Neural cell (in vitro differentiated cells): ENCODE measurements around the gene AKAP5.

Experiments
- CTCF ChIP-seq: fragments of 450-650 bp; IDR thresholded peaks from 2 replicates; pipeline ENCODE4 v1.5.1; 2014; ENCODE audit warnings: antibody characterized with exemption, mild to moderate bottlenecking, moderate library complexity; ENCODE audit not compliant: poor library complexity, severe bottlenecking
- EZH2 ChIP-seq: fragments of 200-600, 300-800 bp; shearing (Covaris generic), sonication (generic); IDR thresholded peaks from 2 replicates; pipeline ENCODE4 v1.6.1; 2014; ENCODE audit warnings: antibody characterized with exemption, low read length, borderline replicate concordance, mild to moderate bottlenecking; ENCODE audit not compliant: insufficient read depth, poor library complexity, severe bottlenecking
- POLR2AphosphoS5 ChIP-seq: IDR thresholded peaks from 2 replicates; pipeline ENCODE4 v1.6.1; 2012
- REST ChIP-seq: IDR thresholded peaks from 2 replicates; pipeline ENCODE4 v1.6.1; 2012; ENCODE audit warnings: borderline replicate concordance

- no peak for TF ChIP-seq REST
- TF ChIP-seq CTCF, result no peak
- no peak for TF ChIP-seq POLR2AphosphoS5
- no peak for TF ChIP-seq EZH2
Measured at GRCh38 chr14:64507376-64508156, 42.3 kb downstream of the AKAP5 start.
